Measurements from ENCODE around the gene LRRC8C. TPM values are rescaled to one million over a fixed set of nuclear protein-coding genes. Genes with fewer than 3 reads are reported as not detected.
A peak's percentile ranks its signal among the peaks of the same experiment; 100 is the strongest.

The LRRC8C gene
- total and polyA plus RNA-seq, 7 experiments from 2014 or later, result 14.3 to 50.5 (median 27.3) TPM

DNA sequence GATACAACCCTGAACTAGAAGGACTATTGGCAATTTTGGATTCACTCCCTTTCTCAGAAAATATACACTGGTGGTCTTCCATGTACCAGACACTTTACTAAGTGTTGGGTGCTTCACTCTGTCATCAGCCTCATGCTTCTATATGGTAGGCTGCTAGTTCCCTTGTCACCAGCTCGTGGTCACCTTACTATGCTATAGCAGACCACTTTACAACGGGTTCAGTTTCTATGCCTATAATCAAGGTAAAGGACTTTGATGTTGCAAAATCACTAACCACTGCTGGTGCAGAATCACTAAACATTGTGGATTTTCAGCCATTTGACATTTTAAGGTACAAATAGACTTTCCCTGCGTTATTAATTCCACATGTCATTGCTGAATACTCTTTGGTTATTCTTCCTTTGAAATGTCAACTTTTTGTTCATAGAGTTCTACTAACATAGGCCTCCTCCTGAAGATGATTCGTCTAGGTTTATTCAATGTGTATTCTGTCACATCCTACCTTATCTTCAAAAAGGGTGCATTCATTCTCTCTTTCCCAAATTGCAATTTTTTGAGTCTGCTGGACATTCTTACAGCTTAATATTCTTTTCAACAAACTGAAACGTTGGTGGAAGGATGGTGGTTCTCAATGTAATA is 78.3 kb downstream of the LRRC8C start:
- Mint-ChIP-seq H3K4me1 (peaks cover 26 to 53% (median 40%) of the 10 kb centered on the region in 7 donors), H3K9me3 (peaks cover 0 to 2% (median 0%) of the 10 kb centered on the region in 11 donors), H3K4me3 (no peak overlapping the region), H3K27me3 (no peaks in the 10 kb centered on the region), H3K27ac (peak overlapping the region in 6 of 9 donors; percentile 25 to 45 (median 42)), H3K36me3 (peaks cover 26 to 62% (median 54%) of the 10 kb centered on the region in 5 donors)
- Histone ChIP-seq H3K27me3 (ENCODE audit: control insufficient read depth in 2 of 2, insufficient read depth in 2 of 2, low read length in 2 of 2) (no peaks in the 10 kb centered on the region), H3K27ac (ENCODE audit: low read depth, low read length) (no peak overlapping the region), H3K9me3 (ENCODE audit: control insufficient read depth in 2 of 3, low read length in 3 of 3) (no peaks in the 10 kb centered on the region), H3K4me1 (ENCODE audit: control insufficient read depth in 2 of 2, insufficient read depth in 2 of 2, low read length in 2 of 2) (peaks cover 0 to 4% of the 10 kb centered on the region in 2 donors), H3K36me3 (ENCODE audit: control insufficient read depth in 2 of 3, insufficient read depth in 3 of 3, low read length in 3 of 3) (peaks cover 10 to 25% (median 12%) of the 10 kb centered on the region in 3 experiments), H3K4me3 (ENCODE audit: low read length) (no peak overlapping the region)
- ChIA-PET POLR2A (interaction anchor here (1.0 to 2.2 kb wide), 2 partner anchors 16 to 78 kb away, joined by 4 to 6 read pairs; partner anchors contain the start of gene LRRC8C), CTCF (interaction anchor here (0.6 kb wide), 1 partner anchor 115 kb away, joined by 4 read pairs; no protein-coding TSS in a partner anchor)
- intact Hi-C loops (cut with micrococcal nuclease), result loop anchor here in 1 of 2 donors (2.0 kb wide), 1 partner anchor 16 kb away; no protein-coding TSS in a partner anchor
- ATAC-seq, result no peak
- DNase-seq, result no peak

GRCh38 chr1:89712420-89712819 is 79.5 kb downstream of the LRRC8C start:
- Histone ChIP-seq H3K4me1 (ENCODE audit: control insufficient read depth in 2 of 2, insufficient read depth in 2 of 2, low read length in 2 of 2) (peaks cover 0 to 4% of the 10 kb centered on the region in 2 donors), H3K4me3 (ENCODE audit: low read length) (no peak overlapping the region), H3K27me3 (ENCODE audit: control insufficient read depth in 2 of 2, insufficient read depth in 2 of 2, low read length in 2 of 2) (no peaks in the 10 kb centered on the region), H3K9me3 (ENCODE audit: control insufficient read depth in 2 of 3, low read length in 3 of 3) (no peaks in the 10 kb centered on the region), H3K36me3 (ENCODE audit: control insufficient read depth in 2 of 3, insufficient read depth in 3 of 3, low read length in 3 of 3) (peaks cover 10 to 25% (median 12%) of the 10 kb centered on the region in 3 experiments), H3K27ac (ENCODE audit: low read depth, low read length) (no peak overlapping the region)
- peaks cover 21 to 57% (median 43%) of the 10 kb centered on the region in 7 donors for H3K4me1 Mint-ChIP-seq
- H3K27ac Mint-ChIP-seq, result peak overlapping the region in 4 of 9 donors; percentile 6 to 68 (median 38)
- H3K27me3 Mint-ChIP-seq, result no peaks in the 10 kb centered on the region
- peaks cover 0 to 2% (median 0%) of the 10 kb centered on the region in 11 donors for H3K9me3 Mint-ChIP-seq
- no peak overlapping the region for H3K4me3 Mint-ChIP-seq
- POLR2A ChIA-PET, result interaction anchor here (0.9 to 2.2 kb wide), 3 partner anchors 24 to 81 kb away, joined by 3 to 6 read pairs (median 3); partner anchors contain the start of gene LRRC8C
- CTCF ChIA-PET, result interaction anchor here (0.7 kb wide), 1 partner anchor 50 kb away, joined by 3 read pairs; no protein-coding TSS in a partner anchor
- DNase-seq (no peak), ATAC-seq (no peak)
- intact Hi-C loops (cut with micrococcal nuclease), result no loop called here
- H3K36me3 Mint-ChIP-seq, result peaks cover 26 to 62% (median 54%) of the 10 kb centered on the region in 5 donors

DNA sequence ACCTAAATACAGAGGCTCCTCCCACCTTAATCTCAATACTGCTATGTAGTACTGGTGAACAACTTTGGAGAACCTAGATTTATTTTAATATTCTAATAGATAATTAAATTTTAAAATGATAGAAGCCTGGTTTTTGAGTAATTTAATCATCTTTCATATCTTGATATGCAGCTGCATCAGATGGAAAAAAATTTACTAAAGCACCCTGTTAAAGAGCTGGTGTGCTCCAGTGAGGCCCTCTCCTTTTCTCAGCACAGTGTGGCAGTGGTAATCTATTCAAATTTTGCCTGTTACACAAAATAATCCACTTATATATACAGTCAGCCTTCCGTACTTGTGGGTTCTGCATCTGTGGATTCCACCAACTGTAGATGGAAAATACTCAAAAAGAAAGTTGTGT is 82.8 kb downstream of the LRRC8C start:
- peaks cover 21 to 30% of the 10 kb centered on the region in 2 donors for H3K4me1 ChIP-seq (ENCODE audit: control insufficient read depth in 2 of 2, insufficient read depth in 2 of 2, low read length in 2 of 2)
- no peak overlapping the region for H3K4me3 ChIP-seq (ENCODE audit: low read length)
- ChIA-PET POLR2A (no interaction called here), CTCF (interaction anchor here (1.2 kb wide), 1 partner anchor 40 kb away, joined by 3 read pairs; no protein-coding TSS in a partner anchor)
- intact Hi-C loops (cut with micrococcal nuclease), result loop anchor here in 1 of 2 donors (5.0 kb wide), 1 partner anchor 47 kb away; no protein-coding TSS in a partner anchor
- no peak overlapping the region for H3K27ac ChIP-seq (ENCODE audit: low read depth, low read length)
- no peak overlapping the region for H3K4me3 Mint-ChIP-seq
- H3K27me3 ChIP-seq (ENCODE audit: control insufficient read depth in 2 of 2, insufficient read depth in 2 of 2, low read length in 2 of 2), result no peaks in the 10 kb centered on the region
- DNase-seq, result no peak
- H3K27ac Mint-ChIP-seq, result no peak overlapping the region
- H3K9me3 Mint-ChIP-seq, result no peaks in the 10 kb centered on the region
- H3K9me3 ChIP-seq (ENCODE audit: control insufficient read depth in 2 of 3, low read length in 3 of 3), result no peaks in the 10 kb centered on the region
- peaks cover 10 to 25% (median 12%) of the 10 kb centered on the region in 3 experiments for H3K36me3 ChIP-seq (ENCODE audit: control insufficient read depth in 2 of 3, insufficient read depth in 3 of 3, low read length in 3 of 3)
- ATAC-seq, result no peak
- H3K36me3 Mint-ChIP-seq, result peaks cover 21 to 46% (median 37%) of the 10 kb centered on the region in 5 donors
- H3K27me3 Mint-ChIP-seq, result no peaks in the 10 kb centered on the region
- peaks cover 33 to 77% (median 58%) of the 10 kb centered on the region in 7 donors for H3K4me1 Mint-ChIP-seq

- intact Hi-C loops (cut with micrococcal nuclease), result loop anchor here (1.0 to 10.0 kb wide), 13 partner anchors 9 to 445 kb away; partner anchors contain the start of genes LRRC8C (in 2 of the 2) and GBP5 (in 1 of the 2)
- H3K4me1 ChIP-seq (ENCODE audit: control insufficient read depth in 2 of 2, insufficient read depth in 2 of 2, low read length in 2 of 2), result peaks cover 27 to 57% of the 10 kb centered on the region in 2 donors
- H3K4me3 ChIP-seq (ENCODE audit: low read length), result no peak overlapping the region
- peaks cover 34 to 82% (median 75%) of the 10 kb centered on the region in 7 donors for H3K4me1 Mint-ChIP-seq
- DNase-seq (no peak), ATAC-seq (peak; percentile 77)
- CTCF ChIA-PET, result interaction anchor here (1.0 to 2.1 kb wide), 6 partner anchors 11 to 84 kb away, joined by 3 to 18 read pairs (median 3); no protein-coding TSS in a partner anchor
- POLR2A ChIA-PET, result interaction anchor here (0.7 to 1.7 kb wide), 10 partner anchors 11 to 195 kb away, joined by 3 to 7 read pairs (median 4); partner anchors contain the start of genes LRRC8B and LRRC8C
- H3K4me3 Mint-ChIP-seq, result peak overlapping the region in 9 of 10 donors; percentile 1 to 82 (median 48)
- peak overlapping the region; percentile 10 for H3K27ac ChIP-seq (ENCODE audit: low read depth, low read length)
- no peaks in the 10 kb centered on the region for H3K27me3 Mint-ChIP-seq
- H3K36me3 Mint-ChIP-seq, result peaks cover 4 to 38% (median 13%) of the 10 kb centered on the region in 5 donors
- H3K9me3 ChIP-seq (ENCODE audit: control insufficient read depth in 2 of 3, low read length in 3 of 3), result no peaks in the 10 kb centered on the region
- H3K27me3 ChIP-seq (ENCODE audit: control insufficient read depth in 2 of 2, insufficient read depth in 2 of 2, low read length in 2 of 2), result no peaks in the 10 kb centered on the region
- peaks cover 0 to 4% (median 0%) of the 10 kb centered on the region in 11 donors for H3K9me3 Mint-ChIP-seq
- peak overlapping the region; percentile 1 to 97 (median 66) for H3K27ac Mint-ChIP-seq
- peaks cover under 1 to 1% (median under 1%) of the 10 kb centered on the region in 3 experiments for H3K36me3 ChIP-seq (ENCODE audit: control insufficient read depth in 2 of 3, insufficient read depth in 3 of 3, low read length in 3 of 3)
These were observed 86.8 kb downstream of the LRRC8C start for GRCh38 chr1:89719502-89720306.

GRCh38 chr1:89720839-89721238 is 87.9 kb downstream of the LRRC8C start:
- peak overlapping the region in 3 of 10 donors; percentile 3 to 48 (median 36) for H3K4me3 Mint-ChIP-seq
- peaks cover 44 to 85% (median 74%) of the 10 kb centered on the region in 7 donors for H3K4me1 Mint-ChIP-seq
- no peak for ATAC-seq
- no peaks in the 10 kb centered on the region for H3K27me3 Mint-ChIP-seq
- DNase-seq, result no peak
- CTCF ChIA-PET, result interaction anchor here (1.9 kb wide), 1 partner anchor 42 kb away, joined by 18 read pairs; no protein-coding TSS in a partner anchor
- Histone ChIP-seq H3K4me1 (ENCODE audit: control insufficient read depth in 2 of 2, insufficient read depth in 2 of 2, low read length in 2 of 2) (peaks cover 27 to 59% of the 10 kb centered on the region in 2 donors), H3K4me3 (ENCODE audit: low read length) (no peak overlapping the region), H3K9me3 (ENCODE audit: control insufficient read depth in 2 of 3, low read length in 3 of 3) (no peaks in the 10 kb centered on the region), H3K36me3 (ENCODE audit: control insufficient read depth in 2 of 3, insufficient read depth in 3 of 3, low read length in 3 of 3) (no peaks in the 10 kb centered on the region), H3K27ac (ENCODE audit: low read depth, low read length) (no peak overlapping the region), H3K27me3 (ENCODE audit: control insufficient read depth in 2 of 2, insufficient read depth in 2 of 2, low read length in 2 of 2) (no peaks in the 10 kb centered on the region)
- intact Hi-C loops (cut with micrococcal nuclease), result loop anchor here (1.0 to 10.0 kb wide), 4 partner anchors 10 to 446 kb away; partner anchors contain the start of gene GBP5 (in 1 of the 2)
- peaks cover 0 to 4% (median 0%) of the 10 kb centered on the region in 11 donors for H3K9me3 Mint-ChIP-seq
- H3K36me3 Mint-ChIP-seq, result peaks cover 0 to 37% (median 6%) of the 10 kb centered on the region in 5 donors
- H3K27ac Mint-ChIP-seq, result peak overlapping the region in 5 of 9 donors; percentile 20 to 93 (median 60)
- POLR2A ChIA-PET, result interaction anchor here (1.4 to 1.6 kb wide), 3 partner anchors 37 to 88 kb away, joined by 5 to 6 read pairs (median 5); partner anchors contain the start of gene LRRC8C

Measured in naive thymus-derived CD4-positive, alpha-beta T cell (primary cell).